ENCODE data around the gene FAM78B.

FAM78B gene

GRCh38 chr1:166164995-166165660 lies 1.7 kb downstream of the FAM78B start:
- DNase-seq (ENCODE audit: low read depth): peak; percentile 24

DNA sequence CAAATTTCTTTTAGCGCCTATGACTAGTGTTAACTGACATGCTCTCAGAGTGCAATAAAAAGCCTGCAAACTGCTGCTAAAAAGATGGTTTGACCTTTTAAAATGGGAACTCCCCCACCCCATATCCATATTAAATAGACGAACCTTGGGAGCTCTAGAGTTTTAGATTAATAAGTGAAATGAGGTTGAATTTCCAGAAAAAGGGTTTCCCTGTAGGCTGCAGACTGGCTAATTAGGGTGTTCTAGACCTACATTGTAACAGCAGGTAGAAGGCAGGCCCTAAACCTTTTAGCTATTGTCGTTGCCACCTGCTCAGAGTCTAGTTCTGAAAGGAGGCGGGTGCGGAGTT lies 2.2 kb downstream of the FAM78B start:
- DNase-seq (ENCODE audit: low read depth): no peak

DNA sequence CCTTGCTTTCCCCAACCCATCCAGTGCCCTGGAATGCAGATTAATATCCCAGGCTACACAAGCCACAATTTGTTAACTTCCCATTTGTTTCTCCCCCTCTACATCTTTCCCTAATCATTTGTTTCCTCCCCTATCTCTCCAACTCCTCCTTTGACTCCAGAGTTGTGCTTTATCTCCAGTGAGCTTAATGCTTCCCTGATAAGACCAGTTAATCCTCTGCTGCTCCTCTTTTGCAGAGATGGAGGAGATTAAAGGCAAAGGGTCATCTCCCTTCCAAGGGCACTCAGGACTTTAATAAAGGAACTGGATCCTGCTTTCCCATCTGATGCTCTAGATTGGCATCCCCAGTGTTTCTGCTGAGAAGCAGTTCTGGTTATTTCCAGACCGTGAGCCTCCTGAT lies 7.1 kb downstream of the FAM78B start:
- DNase-seq (ENCODE audit: low read depth): no peak

- no peak for DNase-seq (ENCODE audit: low read depth)
Measured at GRCh38 chr1:166156674-166157073, 10.1 kb downstream of the FAM78B start.

GRCh38 chr1:166155108-166155507 lies 11.7 kb downstream of the FAM78B start:
- DNase-seq (ENCODE audit: low read depth): no peak

- DNase-seq (ENCODE audit: low read depth): no peak
Measured at GRCh38 chr1:166153525-166154314, 13.1 kb downstream of the FAM78B start.

GRCh38 chr1:166152978-166153377 lies 13.8 kb downstream of the FAM78B start:
- DNase-seq (ENCODE audit: low read depth): no peak

DNA sequence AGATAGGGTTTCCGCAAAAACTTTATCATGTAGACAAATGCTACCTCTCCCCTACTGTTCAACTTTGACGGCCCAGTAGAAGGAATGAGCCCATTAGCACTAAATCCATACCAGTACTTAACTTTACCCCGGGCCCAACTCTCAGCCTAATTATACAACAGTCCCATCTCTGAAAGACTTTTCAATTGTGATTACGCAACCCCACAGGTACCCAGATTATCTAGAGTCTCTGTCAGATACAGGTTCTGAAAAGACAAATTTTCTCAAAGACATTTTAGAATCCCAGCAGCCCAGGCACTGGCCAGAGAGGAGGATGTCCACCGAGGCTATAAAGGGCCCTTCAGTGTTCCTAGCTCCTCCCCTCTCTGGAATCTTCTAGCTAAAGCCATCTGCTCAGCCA lies 15.0 kb downstream of the FAM78B start:
- no peak for DNase-seq (ENCODE audit: low read depth)

- no peak for DNase-seq (ENCODE audit: low read depth)
Measured at GRCh38 chr1:166145499-166145898, 21.3 kb downstream of the FAM78B start.

DNA sequence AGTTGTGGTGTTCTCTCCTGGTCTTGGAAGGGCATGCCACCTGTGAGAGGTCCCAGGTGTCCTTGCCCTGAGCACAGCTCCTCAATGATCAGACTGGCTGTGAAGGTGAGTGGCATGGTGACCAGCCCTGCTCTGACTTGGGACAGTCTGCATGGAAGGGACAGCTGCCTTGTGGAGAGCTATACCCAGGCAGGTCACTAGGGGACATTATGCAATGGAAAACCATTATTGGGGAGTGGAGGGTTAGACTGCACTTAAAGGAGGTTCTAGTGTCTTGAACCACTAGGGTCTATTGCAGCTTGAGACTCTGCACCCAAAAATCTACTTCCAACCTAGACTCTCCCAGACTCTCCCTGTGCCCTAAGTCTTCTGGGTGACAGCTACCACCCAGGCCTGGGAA lies 24.8 kb downstream of the FAM78B start:
- DNase-seq (ENCODE audit: low read depth): no peak

GRCh38 chr1:166140251-166140650 lies 26.6 kb downstream of the FAM78B start:
- DNase-seq (ENCODE audit: low read depth): no peak

DNA sequence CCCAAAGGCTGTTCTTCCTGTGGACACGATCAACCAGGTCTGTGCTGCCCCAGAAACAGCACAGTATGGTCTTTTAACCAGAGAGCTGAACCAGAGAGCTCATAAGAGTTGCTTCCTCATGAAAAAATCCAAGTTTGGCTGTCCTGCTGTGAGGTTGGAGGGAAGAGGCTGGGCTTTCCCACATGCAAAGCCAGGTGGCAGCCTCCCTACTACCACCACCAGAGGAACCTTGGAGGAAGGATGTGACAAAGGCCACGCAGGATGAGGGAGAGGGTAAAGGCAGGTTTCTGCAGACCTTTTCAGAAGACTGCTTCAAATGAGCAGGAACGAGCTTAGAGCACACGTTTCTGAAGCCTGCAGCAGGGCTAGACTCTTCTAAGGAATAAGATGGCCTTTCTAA lies 27.1 kb downstream of the FAM78B start:
- DNase-seq (ENCODE audit: low read depth): no peak

DNA sequence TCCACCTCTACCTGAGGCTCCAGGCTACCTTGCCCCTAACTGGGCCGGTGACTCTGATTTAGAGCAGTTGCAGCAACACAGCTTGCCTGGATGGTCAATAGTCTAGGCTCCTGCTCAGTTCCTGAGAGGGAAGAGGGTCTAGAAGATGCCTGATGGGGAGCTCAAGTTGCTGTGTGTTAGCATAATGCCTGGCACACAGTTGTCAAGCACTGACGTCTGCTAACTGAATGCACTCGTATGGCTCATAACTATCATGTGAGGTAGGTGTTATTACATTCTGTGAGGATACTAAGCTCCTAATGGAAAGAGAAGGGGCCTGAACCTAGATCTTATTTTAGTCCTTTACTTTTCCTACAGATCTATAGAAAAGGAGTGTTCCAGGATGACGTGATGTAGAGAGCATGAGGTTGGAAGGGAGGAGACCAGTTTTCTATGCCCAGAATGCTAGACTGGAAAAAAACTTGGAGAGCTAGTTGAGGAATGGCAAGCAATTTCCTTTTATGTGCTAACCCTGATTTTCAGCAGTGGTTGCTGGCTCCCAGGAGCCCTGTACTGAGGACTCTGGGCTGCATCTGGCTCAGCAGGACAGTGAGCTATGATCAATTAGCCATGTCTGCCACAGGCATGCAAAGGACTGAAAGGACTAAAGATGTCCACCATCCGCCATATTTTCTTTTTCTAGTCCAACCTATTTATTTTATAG lies 30.0 kb downstream of the FAM78B start:
- DNase-seq (ENCODE audit: low read depth): no peak

DNA sequence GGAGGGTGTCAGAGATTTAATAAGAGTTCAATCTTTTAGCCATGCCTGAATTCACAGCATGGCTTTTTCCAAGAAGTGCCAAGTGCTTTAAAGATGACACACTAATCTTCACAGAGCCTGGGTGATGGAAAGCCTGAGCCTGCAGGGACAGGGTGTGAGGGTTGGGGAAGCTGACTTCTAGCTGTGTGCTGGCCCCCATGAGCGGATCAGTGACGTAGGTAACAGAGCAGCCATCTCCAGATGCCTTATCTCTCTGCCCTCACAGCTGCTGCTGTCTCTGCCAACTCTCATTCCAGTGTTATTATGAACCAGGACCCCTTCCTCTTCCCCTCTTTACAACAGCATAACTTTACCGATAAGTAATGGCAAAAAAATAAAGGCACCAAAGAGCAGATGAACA lies 30.6 kb downstream of the FAM78B start:
- DNase-seq (ENCODE audit: low read depth): no peak

GRCh38 chr1:166133857-166134256 lies 32.9 kb downstream of the FAM78B start:
- DNase-seq (ENCODE audit: low read depth): no peak

DNA sequence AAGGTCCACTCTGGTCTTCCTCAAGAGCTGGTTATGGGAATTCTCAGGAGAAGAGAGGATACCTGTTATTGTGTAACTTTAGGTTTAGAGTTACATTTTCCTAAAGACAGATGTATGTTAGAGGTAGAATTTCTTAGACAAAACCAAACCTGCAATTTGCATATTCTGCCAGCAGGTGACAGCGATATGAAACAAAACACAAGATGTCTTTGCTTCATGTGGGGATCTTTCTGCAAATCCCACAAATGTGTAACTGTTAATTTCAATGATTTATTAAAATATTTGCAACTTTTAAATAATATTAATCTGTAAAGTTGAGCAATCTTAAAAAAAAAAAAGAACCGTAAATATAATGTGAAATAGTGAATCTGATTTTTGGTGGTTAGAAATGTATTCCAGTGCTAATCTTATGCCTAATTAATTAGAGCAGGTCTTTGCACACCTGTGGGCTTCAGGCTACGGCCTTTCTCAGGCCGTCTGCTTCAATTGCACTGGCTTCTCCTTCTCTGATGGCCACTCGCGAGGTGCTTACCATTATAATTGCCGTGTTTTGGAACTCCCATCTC lies 33.4 kb downstream of the FAM78B start:
- no peak for DNase-seq (ENCODE audit: low read depth)

GRCh38 chr1:166132496-166132895 lies 34.3 kb downstream of the FAM78B start:
- no peak for DNase-seq (ENCODE audit: low read depth)

- DNase-seq (ENCODE audit: low read depth): no peak
Measured at GRCh38 chr1:166129006-166129405, 37.8 kb downstream of the FAM78B start.

DNA sequence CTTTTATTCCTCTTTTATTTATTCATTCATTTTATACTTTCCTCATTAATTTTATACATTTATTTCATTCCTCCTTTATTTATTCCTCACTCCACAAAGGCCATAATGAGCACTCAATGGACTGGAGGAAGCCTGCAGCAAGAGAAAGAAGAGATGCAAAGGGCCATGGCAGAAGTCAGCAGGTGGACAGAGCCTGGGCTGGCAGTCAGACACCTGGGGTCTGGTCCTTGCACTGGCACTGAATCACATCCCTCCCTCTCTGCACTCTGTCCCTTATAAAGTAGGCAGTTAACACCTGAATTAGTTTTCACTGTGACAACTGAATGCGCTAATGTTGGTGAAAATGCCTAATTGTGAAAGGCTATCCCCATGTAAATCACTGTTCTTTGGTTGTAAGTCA lies 38.6 kb downstream of the FAM78B start:
- no peak for DNase-seq (ENCODE audit: low read depth)

DNA sequence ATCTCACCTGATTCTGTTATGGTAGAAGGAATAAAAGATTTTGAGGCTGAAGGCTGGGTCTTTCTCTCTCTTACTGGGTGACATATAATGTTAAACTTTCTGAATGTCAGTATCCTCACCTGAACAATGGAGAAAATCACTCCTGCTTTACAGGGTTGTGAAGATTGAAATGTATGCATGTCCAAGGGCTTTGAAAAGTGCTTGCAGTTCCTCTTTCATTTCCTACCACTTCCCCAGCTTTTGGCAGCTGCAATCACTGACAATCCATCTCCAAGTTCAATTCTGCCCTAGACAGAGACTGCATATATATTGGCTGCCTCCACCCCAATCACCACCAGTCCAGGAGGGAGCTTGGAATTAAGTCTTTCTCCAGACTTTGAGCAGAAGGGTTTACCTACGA lies 39.8 kb downstream of the FAM78B start:
- no peak for DNase-seq (ENCODE audit: low read depth)

DNA sequence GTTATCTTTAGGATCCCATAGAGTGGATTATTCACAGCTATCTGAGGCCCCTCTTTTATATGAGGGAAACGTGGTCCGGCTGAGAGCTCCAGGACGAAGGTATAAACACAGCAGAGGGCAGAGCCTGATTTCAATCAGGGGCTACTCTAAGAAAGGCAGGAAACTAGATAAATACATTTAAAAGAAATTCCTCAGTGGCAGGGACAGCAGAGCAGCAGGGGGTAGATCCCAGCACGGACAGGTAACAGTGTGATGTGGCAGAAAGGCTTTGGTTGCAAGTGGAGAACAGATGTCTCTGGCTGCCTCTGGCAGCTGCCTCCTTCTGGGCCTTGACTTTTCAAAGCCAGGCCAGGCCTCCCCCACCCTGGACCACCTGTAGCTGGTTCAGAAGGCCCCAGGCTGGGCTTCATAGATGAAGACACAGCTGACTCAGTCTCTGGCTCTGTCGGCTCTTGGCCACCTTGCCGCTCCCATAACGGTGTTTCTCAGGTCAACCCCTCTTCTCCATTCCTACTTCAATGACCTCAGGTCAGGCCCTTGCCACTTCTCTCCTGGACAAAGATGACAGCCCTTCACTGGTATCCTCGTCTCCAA lies 43.8 kb downstream of the FAM78B start:
- no peak for DNase-seq (ENCODE audit: low read depth)

DNA sequence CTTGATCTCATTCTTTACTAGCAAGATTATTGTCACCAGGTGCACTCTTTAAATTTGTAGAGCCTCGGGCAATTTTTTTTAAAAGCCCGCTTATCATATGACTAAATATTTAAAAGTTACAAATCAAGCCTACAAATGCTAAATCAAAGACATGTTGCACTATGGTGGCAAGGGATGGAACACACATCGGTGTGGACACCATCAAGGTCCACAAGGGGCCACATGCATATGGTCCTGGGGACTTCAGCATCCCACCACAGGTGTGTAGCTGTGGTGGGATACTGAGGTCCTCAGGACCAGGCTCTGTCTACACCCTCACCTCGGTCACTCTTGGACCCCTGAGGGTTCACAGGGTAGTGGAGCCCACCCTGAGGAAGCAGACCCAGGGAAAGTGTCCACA lies 45.8 kb downstream of the FAM78B start:
- DNase-seq (ENCODE audit: low read depth): no peak

DNA sequence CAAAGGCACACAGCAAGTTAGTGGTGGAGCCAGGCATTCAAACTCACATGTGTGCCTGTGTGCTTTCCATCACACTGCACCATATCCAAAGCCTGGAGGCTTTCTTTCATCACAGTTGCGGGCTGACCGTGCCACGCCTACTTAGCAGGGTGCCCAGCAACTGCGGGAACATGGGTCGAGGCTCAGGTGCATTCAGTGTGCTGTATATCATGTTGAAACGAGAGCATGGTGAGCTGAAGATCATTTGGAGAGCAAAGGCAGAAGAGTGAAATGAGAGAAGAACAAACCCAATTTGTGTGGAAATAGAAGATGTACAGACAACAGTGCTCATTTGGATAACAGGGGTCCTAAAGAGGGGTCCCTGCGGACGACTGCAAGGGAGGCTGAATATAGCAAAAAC lies 46.5 kb downstream of the FAM78B start:
- no peak for DNase-seq (ENCODE audit: low read depth)
